Epithelial cell of esophagus (primary cell): ENCODE data around the gene ACTL6A.
A peak's percentile ranks its signal among the peaks of the same experiment; 100 is the strongest.

ENCODE experiments used
- DNase-seq: peaks from one replicate; pipeline ENCODE4 v3.0.0; 2010; ENCODE audit warnings: low read depth
- H3K4me3 ChIP-seq: 2 replicates; pipeline ENCODE4 v1.5.1; 2011; ENCODE audit warnings: mild to moderate bottlenecking, low read length, control low read depth
- TF ChIP-seq, protein P1 (sequence below): IDR thresholded peaks from 2 replicates; pipeline ENCODE4 v1.5.1; 2011; ENCODE audit warnings: low read depth, mild to moderate bottlenecking, low read length, control low read depth, inconsistent platforms; ENCODE audit not compliant: insufficient read depth; ENCODE audit errors: missing control alignments

ACTL6A gene

GRCh38 chr3:179533274-179533673 is 29.5 kb upstream of the ACTL6A start:
- TF ChIP-seq, protein P1, sequence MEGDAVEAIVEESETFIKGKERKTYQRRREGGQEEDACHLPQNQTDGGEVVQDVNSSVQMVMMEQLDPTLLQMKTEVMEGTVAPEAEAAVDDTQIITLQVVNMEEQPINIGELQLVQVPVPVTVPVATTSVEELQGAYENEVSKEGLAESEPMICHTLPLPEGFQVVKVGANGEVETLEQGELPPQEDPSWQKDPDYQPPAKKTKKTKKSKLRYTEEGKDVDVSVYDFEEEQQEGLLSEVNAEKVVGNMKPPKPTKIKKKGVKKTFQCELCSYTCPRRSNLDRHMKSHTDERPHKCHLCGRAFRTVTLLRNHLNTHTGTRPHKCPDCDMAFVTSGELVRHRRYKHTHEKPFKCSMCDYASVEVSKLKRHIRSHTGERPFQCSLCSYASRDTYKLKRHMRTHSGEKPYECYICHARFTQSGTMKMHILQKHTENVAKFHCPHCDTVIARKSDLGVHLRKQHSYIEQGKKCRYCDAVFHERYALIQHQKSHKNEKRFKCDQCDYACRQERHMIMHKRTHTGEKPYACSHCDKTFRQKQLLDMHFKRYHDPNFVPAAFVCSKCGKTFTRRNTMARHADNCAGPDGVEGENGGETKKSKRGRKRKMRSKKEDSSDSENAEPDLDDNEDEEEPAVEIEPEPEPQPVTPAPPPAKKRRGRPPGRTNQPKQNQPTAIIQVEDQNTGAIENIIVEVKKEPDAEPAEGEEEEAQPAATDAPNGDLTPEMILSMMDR, result no peak
- no peak for DNase-seq
- no peak overlapping the region for H3K4me3 ChIP-seq

DNA sequence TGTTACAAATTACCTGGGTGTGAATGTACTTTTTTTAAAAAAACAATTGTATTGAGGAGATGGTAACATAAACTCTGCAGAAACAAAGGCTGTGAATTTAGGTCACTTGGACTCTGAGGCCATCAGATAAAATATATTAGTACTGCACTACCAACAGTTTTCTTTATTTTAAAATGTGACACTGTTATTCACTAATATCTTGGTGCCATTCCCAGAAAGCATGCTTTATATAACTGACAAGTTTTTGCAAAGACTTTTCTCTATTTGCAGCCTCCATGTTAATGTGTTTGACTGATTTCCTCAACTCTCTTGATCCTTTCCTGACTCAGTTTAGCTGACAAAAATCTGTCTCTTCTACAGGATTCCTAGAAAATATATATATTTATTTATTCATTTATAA is 26.5 kb upstream of the ACTL6A start:
- no peak overlapping the region for H3K4me3 ChIP-seq
- no peak for DNase-seq
- TF ChIP-seq, protein P1, result no peak

DNA sequence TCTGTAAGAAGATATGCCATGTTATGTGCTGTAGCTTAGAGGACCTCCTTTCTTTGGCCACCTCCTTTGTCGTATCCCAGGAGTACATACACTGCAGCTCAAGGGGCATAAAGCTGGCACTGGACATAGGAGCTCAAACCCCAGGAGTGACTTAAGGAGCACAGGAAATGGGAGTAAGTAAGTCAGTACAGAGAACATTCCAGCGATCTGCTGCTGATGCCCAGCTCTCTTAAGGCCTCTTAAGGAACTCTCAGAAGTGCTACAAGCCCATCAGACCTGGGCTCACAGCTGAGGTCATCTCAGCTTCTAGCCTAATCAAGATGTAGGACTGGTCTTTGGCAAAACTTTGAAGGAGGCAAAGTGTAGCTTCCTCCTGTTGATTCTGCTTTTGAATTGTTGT is 21.6 kb upstream of the ACTL6A start:
- no peak overlapping the region for H3K4me3 ChIP-seq
- DNase-seq, result no peak
- TF ChIP-seq, protein P1, result no peak

DNA sequence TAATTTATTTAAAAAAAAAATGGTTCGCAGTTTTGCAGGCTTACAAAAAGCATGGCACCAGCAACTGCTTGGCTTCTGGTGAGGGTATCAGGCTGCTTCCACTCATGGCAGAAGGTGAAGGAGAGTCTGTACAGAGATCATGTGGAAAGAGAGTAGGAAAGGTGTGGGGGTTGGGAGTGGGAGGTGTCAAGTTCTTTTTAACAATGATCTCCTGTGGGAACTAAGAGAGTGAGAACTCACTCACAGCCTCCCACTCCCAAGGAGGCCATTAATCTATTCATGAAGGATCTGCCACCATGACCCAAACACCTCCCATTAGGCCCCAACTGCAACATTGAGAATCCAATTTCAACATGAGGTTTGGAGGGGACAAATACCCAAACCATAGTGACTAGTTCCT is 21.1 kb upstream of the ACTL6A start:
- no peak overlapping the region for H3K4me3 ChIP-seq
- TF ChIP-seq, protein P1, result no peak

GRCh38 chr3:179542375-179542774 is 20.4 kb upstream of the ACTL6A start:
- H3K4me3 ChIP-seq, result no peak overlapping the region
- no peak for DNase-seq
- TF ChIP-seq, protein P1, result no peak

More for the DNA sequence above, 21.1 kb upstream of the ACTL6A start:
- no peak for DNase-seq

DNA sequence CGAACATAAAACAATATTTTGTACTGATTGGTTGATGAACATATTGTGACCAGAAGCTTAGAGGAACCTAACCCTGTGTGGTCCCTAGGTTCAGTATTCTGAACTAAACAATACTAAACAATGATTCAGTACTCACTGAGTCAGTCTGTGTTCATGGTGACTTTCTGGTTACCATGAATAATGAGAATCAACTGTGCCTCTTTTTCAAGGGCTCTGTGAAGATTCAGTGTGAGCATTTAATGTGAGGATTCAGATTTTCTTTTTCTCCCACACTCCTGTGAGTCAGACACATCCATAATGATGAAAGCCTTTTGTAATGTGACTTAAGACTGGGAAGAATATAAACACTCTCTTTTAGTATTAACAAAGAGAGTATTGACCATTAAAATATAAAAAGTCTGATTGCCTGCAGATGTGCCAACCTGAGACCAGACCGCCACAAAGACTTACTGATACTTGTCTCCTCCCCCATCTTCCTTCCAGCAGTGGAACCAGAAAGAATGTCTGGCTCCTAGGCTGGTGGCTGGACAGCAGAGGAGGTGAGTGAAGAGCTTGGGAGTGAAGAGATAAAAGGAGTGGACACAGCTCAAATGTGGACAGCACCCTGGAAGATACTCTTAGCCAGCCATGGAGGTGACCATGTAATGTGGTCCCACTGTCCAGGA is 17.6 kb upstream of the ACTL6A start:
- no peak overlapping the region for H3K4me3 ChIP-seq
- DNase-seq, result peak; percentile 87
- TF ChIP-seq, protein P1, result no peak

DNA sequence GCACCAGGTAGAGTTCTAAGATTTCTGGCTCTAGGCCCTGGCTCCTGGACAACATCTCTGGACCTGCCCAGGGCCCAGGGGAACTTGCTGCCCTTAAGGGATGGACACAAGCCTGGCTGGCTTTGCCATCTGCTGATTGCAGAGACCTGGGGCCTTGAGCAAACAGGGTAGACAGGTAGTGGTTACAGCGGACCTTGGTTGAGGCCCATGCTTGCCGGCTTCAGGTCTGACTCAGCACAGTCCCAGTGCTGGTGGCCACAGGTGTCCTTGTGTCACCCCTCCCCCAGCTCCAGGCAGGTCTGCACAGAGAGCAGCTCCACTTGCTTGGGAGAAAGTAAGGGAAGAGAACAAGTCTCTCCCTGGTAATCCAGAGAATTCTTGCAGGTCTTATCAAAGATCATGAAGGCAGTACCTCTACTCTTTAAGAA is 15.9 kb upstream of the ACTL6A start:
- no peak overlapping the region for H3K4me3 ChIP-seq
- DNase-seq, result peak; percentile 69
- TF ChIP-seq, protein P1, result no peak
